SU-DHL-6 (cell line): Measurements from ENCODE around the gene S100A1.

Experiments
- H2AFZ ChIP-seq: fragments of 200-600 bp; sonication (generic); 2 replicates; pipeline ENCODE4 v1.6.1; 2014; ENCODE audit warnings: low read depth, mild to moderate bottlenecking, moderate library complexity, mixed read lengths, antibody characterized with exemption, low read length; ENCODE audit not compliant: severe bottlenecking
- H3F3A ChIP-seq: fragments of 200-600 bp; shearing (Covaris generic); 2 replicates; pipeline ENCODE4 v1.6.0; 2016; ENCODE audit warnings: antibody characterized with exemption, mild to moderate bottlenecking; ENCODE audit not compliant: insufficient read depth
- H3K27ac ChIP-seq: fragments of 200-600 bp; sonication (generic); 2 replicates; pipeline ENCODE4 v1.5.1; 2016; ENCODE audit warnings: low read depth, mild to moderate bottlenecking, low read length, moderate library complexity, mixed read lengths
- H3K27me3 ChIP-seq: fragments of 200-600 bp; sonication (generic), shearing (Covaris generic); 2 replicates; pipeline ENCODE4 v1.6.0; 2014; ENCODE audit warnings: mild to moderate bottlenecking, low read length
- H3K36me3 ChIP-seq: fragments of 200-600 bp; sonication (generic); 2 replicates; pipeline ENCODE4 v1.6.1; 2014; ENCODE audit warnings: mild to moderate bottlenecking, low read length, mixed read lengths
- H3K4me2 ChIP-seq: fragments of 300-600, 200-600 bp; shearing (Covaris generic), sonication (generic); 2 replicates; pipeline ENCODE4 v1.6.0; 2014; ENCODE audit warnings: low read length, low read depth, mild to moderate bottlenecking; ENCODE audit not compliant: poor library complexity, severe bottlenecking
- H3K4me3 ChIP-seq: fragments of 200-600 bp; sonication (generic); 2 replicates; pipeline ENCODE4 v1.5.1; 2014; ENCODE audit warnings: antibody characterized with exemption, low read length, mild to moderate bottlenecking, mixed read lengths; ENCODE audit not compliant: insufficient read depth, poor library complexity, severe bottlenecking
- H3K79me2 ChIP-seq: fragments of 200-600 bp; sonication (generic); 2 replicates; pipeline ENCODE4 v1.6.1; 2014; ENCODE audit warnings: mild to moderate bottlenecking, low read length, moderate library complexity; ENCODE audit not compliant: insufficient read depth
- H3K9ac ChIP-seq: fragments of 200-600 bp; sonication (generic); 2 replicates; pipeline ENCODE4 v1.7.0; 2014; ENCODE audit warnings: mild to moderate bottlenecking, low read length
- H3K9me2 ChIP-seq: fragments of 200-600 bp; sonication (generic); replicated peaks from 2 replicates; pipeline ENCODE4 v1.6.1; 2014; ENCODE audit warnings: low read length; ENCODE audit not compliant: insufficient read depth
- H3K9me3 ChIP-seq: fragments of 200-600 bp; sonication (generic); 2 replicates; pipeline ENCODE4 v1.6.1; 2014; ENCODE audit warnings: low read length, mixed read lengths; ENCODE audit not compliant: insufficient read depth
- H4K20me1 ChIP-seq: fragments of 200-600 bp; sonication (generic); 2 replicates; pipeline ENCODE4 v1.6.1; 2014; ENCODE audit warnings: low read depth, mild to moderate bottlenecking, antibody characterized with exemption, low read length, moderate library complexity, mixed read lengths
- CTCF ChIP-seq: fragments of 200-600 bp; sonication (generic); IDR thresholded peaks from one replicate; pipeline ENCODE4 v1.5.1; 2017; ENCODE audit warnings: antibody characterized with exemption, mild to moderate bottlenecking, low read length, moderate library complexity; ENCODE audit not compliant: insufficient read depth, poor library complexity, severe bottlenecking
- EZH2phosphoT487 ChIP-seq: fragments of 200-600 bp; sonication (generic), shearing (Covaris generic); conservative IDR thresholded peaks from 2 replicates; pipeline ENCODE4 v1.6.1; 2018; ENCODE audit warnings: mild to moderate bottlenecking, antibody characterized with exemption, low read length, moderate library complexity, mixed read lengths

S100A1 gene

GRCh38 chr1:153608089-153608682, 20.0 kb upstream of the S100A1 start:
- Histone ChIP-seq H3K27ac (no peak overlapping the region), H3K9ac (no peak overlapping the region), H3K4me2 (no peak overlapping the region), H3K79me2 (no peaks in the 10 kb centered on the region), H3K4me3 (no peak overlapping the region), H3K36me3 (no peaks in the 10 kb centered on the region), H3F3A (no peaks in the 10 kb centered on the region), H4K20me1 (no peaks in the 10 kb centered on the region), H2AFZ (no peak overlapping the region), H3K27me3 (no peaks in the 10 kb centered on the region), H3K9me3 (no peaks in the 10 kb centered on the region), H3K9me2 (no peaks in the 10 kb centered on the region)
- no peak for TF ChIP-seq CTCF
- TF ChIP-seq EZH2phosphoT487: no peak

- Histone ChIP-seq H3K9me3 (no peaks in the 10 kb centered on the region), H3K4me3 (no peak overlapping the region), H3K9ac (no peak overlapping the region), H4K20me1 (no peaks in the 10 kb centered on the region), H3K9me2 (no peaks in the 10 kb centered on the region), H3K27ac (no peak overlapping the region), H3F3A (no peaks in the 10 kb centered on the region), H3K36me3 (no peaks in the 10 kb centered on the region), H3K27me3 (no peaks in the 10 kb centered on the region), H3K4me2 (no peak overlapping the region), H2AFZ (no peak overlapping the region), H3K79me2 (no peaks in the 10 kb centered on the region)
- TF ChIP-seq EZH2phosphoT487 (no peak), CTCF (no peak)
Observed at GRCh38 chr1:153608742-153609584, 19.3 kb upstream of the S100A1 start.

GRCh38 chr1:153609585-153609907, 18.7 kb upstream of the S100A1 start:
- H3K36me3 ChIP-seq: no peaks in the 10 kb centered on the region
- H3K79me2 ChIP-seq: no peaks in the 10 kb centered on the region
- no peaks in the 10 kb centered on the region for H3K9me3 ChIP-seq
- H3K9me2 ChIP-seq: no peaks in the 10 kb centered on the region
- no peaks in the 10 kb centered on the region for H3F3A ChIP-seq
- H3K9ac ChIP-seq: no peak overlapping the region
- H3K4me3 ChIP-seq: no peak overlapping the region
- no peaks in the 10 kb centered on the region for H3K27me3 ChIP-seq
- TF ChIP-seq CTCF (no peak), EZH2phosphoT487 (no peak)
- H3K27ac ChIP-seq: no peak overlapping the region
- H2AFZ ChIP-seq: no peak overlapping the region
- H3K4me2 ChIP-seq: no peak overlapping the region
- no peaks in the 10 kb centered on the region for H4K20me1 ChIP-seq
